ENCODE measurements around the gene FAM131B. TPM values are rescaled to one million over a fixed set of nuclear protein-coding genes. Genes with fewer than 3 reads are reported as not detected.
"Not testable (repeated sequence)": the region's sequence is repeated elsewhere in the genome, so short reads cannot be mapped to it uniquely, and the experiment has no call there.

Gene FAM131B
- total and polyA plus RNA-seq, 2 of the 8 experiments (the other 6 are each of a cell fraction or from before 2014, with no cell fraction given): 23.1 to 38.2 TPM

DNA sequence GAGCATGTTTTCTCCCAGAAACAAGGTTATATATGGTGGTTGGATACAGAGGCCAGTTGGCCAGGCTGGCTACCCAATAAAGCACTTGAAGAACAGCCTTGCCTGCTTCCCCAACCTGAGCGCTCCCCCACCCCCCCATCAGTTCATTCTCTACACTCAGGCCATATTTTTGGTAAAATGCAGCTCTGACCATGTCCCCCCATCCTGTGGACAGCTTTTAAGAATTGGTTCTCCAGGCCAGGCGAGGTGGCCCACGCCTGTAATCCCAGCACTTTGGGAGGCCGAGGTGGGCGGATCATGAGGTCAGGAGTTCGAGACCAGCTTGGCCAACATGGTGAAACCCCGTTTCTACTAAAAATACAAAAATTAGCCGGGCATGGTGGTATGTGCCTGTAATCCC, 29.9 kb upstream of the FAM131B start:
- H3K4me3 ChIP-seq (ENCODE audit: extremely low read depth in 1 of 4, insufficient read depth in 2 of 4, low read depth in 3 of 4, low read length in 4 of 4); H2BK15ac ChIP-seq (ENCODE audit: low read length); H3K56ac ChIP-seq (replicated peaks; ENCODE audit: insufficient read length, low read depth, low read length); H3K4me1 ChIP-seq (replicated peaks in 1 of 4; ENCODE audit: control insufficient read depth in 3 of 4, insufficient read depth in 4 of 4, low read length in 3 of 4); H3K4ac ChIP-seq (replicated peaks; ENCODE audit: insufficient read length, low read depth, low read length); DNase-seq (ENCODE audit: low read depth in 1 of 2, low spot score in 2 of 2); H3K4me2 ChIP-seq (ENCODE audit: insufficient read depth in 1 of 2, low read depth in 2 of 2, low read length in 2 of 2); H2BK12ac ChIP-seq (ENCODE audit: low read depth, low read length); H3K9ac ChIP-seq (replicated peaks in 1 of 4; ENCODE audit: extremely low read depth in 1 of 4, low read depth in 3 of 4, low read length in 3 of 4); H4K91ac ChIP-seq (replicated peaks; ENCODE audit: insufficient read length, low read length); H2BK5ac ChIP-seq (ENCODE audit: low read depth, low read length); H3K14ac ChIP-seq (ENCODE audit: insufficient read length); H3K18ac ChIP-seq (ENCODE audit: extremely low read depth, low read length); H3K23ac ChIP-seq (ENCODE audit: insufficient read length); H2BK20ac ChIP-seq (ENCODE audit: low read length); H3K27me3 ChIP-seq (replicated peaks in 1 of 4; ENCODE audit: control insufficient read depth in 3 of 4, extremely low read depth in 1 of 4, insufficient read depth in 3 of 4, low read length in 3 of 4); H3K23me2 ChIP-seq (ENCODE audit: low read depth, low read length); H3K79me2 ChIP-seq (ENCODE audit: control insufficient read depth in 1 of 2, insufficient read depth in 2 of 2, low read length in 2 of 2); H2AK5ac ChIP-seq (ENCODE audit: low read depth, low read length); H3K79me1 ChIP-seq (ENCODE audit: low read depth, low read length); H2BK120ac ChIP-seq (replicated peaks; ENCODE audit: low read depth, low read length); H4K5ac ChIP-seq (ENCODE audit: insufficient read length, low read depth, low read length); FAIRE-seq; H2AFZ ChIP-seq (ENCODE audit: low read length); H3K9me3 ChIP-seq (ENCODE audit: insufficient read depth in 2 of 2, low read depth in 1 of 2, low read length in 1 of 2); H3K27ac ChIP-seq (ENCODE audit: low read depth, low read length); H4K8ac ChIP-seq (ENCODE audit: extremely low read depth, insufficient read depth, low read length): not testable (repeated sequence)
- ChIA-PET POLR2A (ENCODE audit: partially characterized antibody) (interaction anchor here (0.7 to 25.2 kb wide), 10 partner anchors 11 to 103 kb away, joined by 3 to 518 read pairs (median 8); partner anchors contain the start of genes EPHA1, FAM131B and ZYX), CTCF (ENCODE audit: partially characterized antibody) (interaction anchor here (0.5 to 23.5 kb wide), 10 partner anchors 14 to 762 kb away, joined by 3 to 359 read pairs (median 4); partner anchors contain the start of genes CASP2, EPHA1 and ZYX)
- H3K36me3 ChIP-seq (ENCODE audit: control insufficient read depth in 2 of 4, insufficient read depth in 4 of 4, low read length in 3 of 4): peaks cover 37 to 92% (median 81%) of the 10 kb centered on the region in 4 experiments
- WGBS, 2 experiments (ENCODE audit: extremely low coverage in 1 of 2, insufficient coverage in 1 of 2, insufficient read length in 1 of 2, insufficient replicate concordance in 2 of 2, low coverage in 1 of 2, low lambda C conversion rate in 2 of 2, missing lambda C conversion rate in 1 of 2): 94% methylated on average over 8 of the region's 8 CpGs; no CpG with 5 or more reads in 1 of the 2 experiments
- H4K20me1 ChIP-seq (replicated peaks in 1 of 2; ENCODE audit: control insufficient read depth in 1 of 2, insufficient read depth in 2 of 2, low read length in 2 of 2): peaks cover 34 to 48% of the 10 kb centered on the region in 2 experiments
